ENCODE measurements around the gene BABAM1. TPM values are rescaled to one million over a fixed set of nuclear protein-coding genes. Genes with fewer than 3 reads are reported as not detected.

Gene BABAM1
- total and polyA plus RNA-seq, 9 of the 15 experiments (the other 6 are each of a cell fraction or from before 2014, with no cell fraction given), result 14.7 to 160 (median 113) TPM

DNA sequence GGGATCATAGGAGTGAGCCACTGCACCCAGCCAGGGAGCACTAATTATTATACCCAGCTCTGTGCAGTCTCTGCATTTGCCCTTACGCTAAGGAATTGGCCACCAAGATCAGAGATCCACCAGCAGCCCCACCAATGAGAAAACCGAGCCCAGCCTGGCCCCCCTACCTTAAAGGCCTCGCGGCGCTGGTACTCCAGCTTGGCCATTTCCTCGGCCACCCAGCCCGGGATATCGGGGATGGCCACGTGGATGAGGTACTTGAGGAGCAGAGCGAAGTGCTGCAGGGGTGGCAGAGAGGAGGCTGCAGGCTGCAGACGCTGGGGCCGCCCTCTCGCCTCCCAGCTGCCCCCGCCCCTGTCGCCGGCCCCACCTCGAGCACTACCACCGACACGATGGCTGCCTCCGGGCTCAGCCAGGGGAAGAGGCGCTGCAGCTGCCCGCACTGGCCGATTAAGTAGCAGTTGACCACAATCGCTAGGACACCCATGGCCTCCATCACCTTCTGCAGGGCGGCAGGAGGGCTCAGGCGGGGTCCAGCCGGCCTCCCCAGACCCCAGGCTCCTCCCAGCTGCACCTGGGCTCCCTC lies 59.9 kb downstream of the BABAM1 start:
- Histone ChIP-seq H3K4me3 (no peak overlapping the region), H3K36me3 (ENCODE audit: control insufficient read depth, insufficient read depth, low read length) (peaks cover 14% of the 10 kb centered on the region), H3K79me2 (ENCODE audit: control insufficient read depth, insufficient read depth, low read length) (no peaks in the 10 kb centered on the region), H3K4me2 (ENCODE audit: insufficient read depth, low read length) (no peak overlapping the region), H3K4me1 (replicated peaks in 1 of 2; ENCODE audit: control insufficient read depth in 2 of 2, insufficient read depth in 2 of 2, low read length in 2 of 2) (peaks cover 3 to 51% of the 10 kb centered on the region in 2 experiments; a peak in 4 of 5 replicates), H3K9ac (ENCODE audit: insufficient read depth in 1 of 2, low read depth in 2 of 2, low read length in 2 of 2) (no peak overlapping the region), H3K27me3 (ENCODE audit: control insufficient read depth in 2 of 2, insufficient read depth in 2 of 2, low read length in 2 of 2) (no peaks in the 10 kb centered on the region), H4K20me1 (replicated peaks; ENCODE audit: control insufficient read depth, insufficient read depth, low read length) (no peaks in the 10 kb centered on the region; the same call in 1 of the 2 replicates), H2AFZ (ENCODE audit: low read depth, low read length) (no peak overlapping the region), H3K9me1 (ENCODE audit: control insufficient read depth, insufficient read depth, low read length) (peaks cover 4% of the 10 kb centered on the region), H3K9me3 (replicated peaks; ENCODE audit: control insufficient read depth, insufficient read depth, low read depth, low read length) (no peaks in the 10 kb centered on the region), H3K27ac (ENCODE audit: extremely low read depth, low read depth, low read length) (no peak overlapping the region)
- peak; percentile 46; the same call in 1 of the 2 replicates for TF ChIP-seq POLR2G (IDR thresholded peaks at IDR 0.05; ENCODE audit: low read depth, low read length)
- TF ChIP-seq RBM14 (IDR thresholded peaks at IDR 0.05; ENCODE audit: borderline replicate concordance, insufficient read depth, low read depth, low read length), result 0 out of 2 replicates have a peak, but pooled peaks have one; percentile 56
- no peak for TF ChIP-seq ZNF830 (CRISPR knock-in tag; IDR thresholded peaks at IDR 0.05)
- TF ChIP-seq ETV1 (tag; conservative IDR thresholded peaks at IDR 0.05; ENCODE audit: low read depth), result no peak
- no peak for TF ChIP-seq ZNF79 (CRISPR knock-in tag; IDR thresholded peaks at IDR 0.05; ENCODE audit: low read depth)
- peak; percentile 20 for TF ChIP-seq FIP1L1 (IDR thresholded peaks at IDR 0.05; ENCODE audit: low read depth, low read length, poor library complexity, severe bottlenecking)
- CTCF ChIA-PET (ENCODE audit: low intra/inter-chr PET ratio), result no interaction called here
- FAIRE-seq (no peak), ATAC-seq (no peak), DNase-seq (ENCODE audit: extremely low read depth in 1 of 4, low spot score in 3 of 4) (no peak)
- intact Hi-C loops (cut with micrococcal nuclease), result no loop called here
- in situ Hi-C loops (cut with MboI), result no loop called here
- no TSS peak for BruUV-seq (replicated peaks)
- POLR2A ChIA-PET, result interaction anchor here (1.6 to 6.9 kb wide), 3 partner anchors 7 to 18 kb away, joined by 6 to 41 read pairs (median 9); partner anchors contain the start of genes ANO8 and DDA1
- WGBS (ENCODE audit: insufficient coverage, low coverage, missing lambda C conversion rate), result 93% methylated on average over 9 of the region's 27 CpGs

Data from K562 (cell line).